ENCODE results near the gene VKORC1. TPM values are rescaled to one million over a fixed set of nuclear protein-coding genes. Genes with fewer than 3 reads are reported as not detected.

Gene VKORC1
- total RNA-seq, 4 donors from 2014 or later = 43.7 to 95.5 (median 73.6) TPM

GRCh38 chr16:31064882-31065461, 29.6 kb downstream of the VKORC1 start:
- peak; percentile 70 to 90 for DNase-seq (ENCODE audit: low spot score in 2 of 2)
- intact Hi-C loops (cut with DNase I; ENCODE audit: low total_unique reads) = no loop called here
- 37 to 38% methylated on average over 4 of the region's 4 CpGs for WGBS, 2 donors
- TF ChIP-seq CTCF (IDR thresholded peaks at IDR 0.05) (no peak), POLR2A (IDR thresholded peaks at IDR 0.05) (no peak)
- H3K4me3 ChIP-seq (ENCODE audit: low read depth, poor library complexity, severe bottlenecking) = no peak overlapping the region

- peak in 1 of 2 donors; percentile 84 for DNase-seq (ENCODE audit: low spot score in 2 of 2)
- intact Hi-C loops (cut with DNase I; ENCODE audit: low total_unique reads) = no loop called here
Observed at GRCh38 chr16:31063843-31064611, 30.6 kb downstream of the VKORC1 start.

GRCh38 chr16:31063495-31063842, 31.1 kb downstream of the VKORC1 start:
- intact Hi-C loops (cut with DNase I; ENCODE audit: low total_unique reads) = no loop called here
- DNase-seq (ENCODE audit: low spot score in 2 of 2) = no peak
- TF ChIP-seq POLR2A (IDR thresholded peaks at IDR 0.05) (no peak), CTCF (IDR thresholded peaks at IDR 0.05) (no peak)
- H3K4me3 ChIP-seq (ENCODE audit: low read depth, poor library complexity, severe bottlenecking) = no peak overlapping the region
- 92 to 99% methylated on average over 9 of the region's 9 CpGs for WGBS, 2 donors

More at GRCh38 chr16:31063843-31064611, 30.6 kb downstream of the VKORC1 start:
- no peak for TF ChIP-seq POLR2A (IDR thresholded peaks at IDR 0.05)
- no peak for TF ChIP-seq CTCF (IDR thresholded peaks at IDR 0.05)
- 91% methylated on average over 48 to 56 of the region's 56 CpGs for WGBS, 2 donors
- H3K4me3 ChIP-seq (ENCODE audit: low read depth, poor library complexity, severe bottlenecking) = no peak overlapping the region

GRCh38 chr16:31061813-31062440, 32.7 kb downstream of the VKORC1 start:
- WGBS, 2 donors = 96 to 97% methylated on average over 52 to 53 of the region's 54 CpGs
- DNase-seq (ENCODE audit: low spot score in 2 of 2) = no peak
- H3K4me3 ChIP-seq (ENCODE audit: low read depth, poor library complexity, severe bottlenecking) = no peak overlapping the region
- intact Hi-C loops (cut with DNase I; ENCODE audit: low total_unique reads) = no loop called here
- TF ChIP-seq CTCF (IDR thresholded peaks at IDR 0.05) (no peak), POLR2A (IDR thresholded peaks at IDR 0.05) (no peak)

- DNase-seq (ENCODE audit: low spot score in 2 of 2) = no peak
- H3K4me3 ChIP-seq (ENCODE audit: low read depth, poor library complexity, severe bottlenecking) = no peak overlapping the region
- TF ChIP-seq CTCF (IDR thresholded peaks at IDR 0.05) (no peak), POLR2A (IDR thresholded peaks at IDR 0.05) (no peak)
- 94 to 96% methylated on average over 33 to 37 of the region's 42 CpGs for WGBS, 2 donors
- intact Hi-C loops (cut with DNase I; ENCODE audit: low total_unique reads) = no loop called here
Observed at GRCh38 chr16:31061126-31061812, 33.3 kb downstream of the VKORC1 start.

Measured in lower leg skin (tissue), 4 donors.